ENCODE data around the gene SUSD4. TPM values are rescaled to one million over a fixed set of nuclear protein-coding genes. Genes with fewer than 3 reads are reported as not detected.

SUSD4 gene
- total and polyA plus RNA-seq, 3 donors from 2014 or later = 13.9 to 17.7 (median 13.9) TPM

DNA sequence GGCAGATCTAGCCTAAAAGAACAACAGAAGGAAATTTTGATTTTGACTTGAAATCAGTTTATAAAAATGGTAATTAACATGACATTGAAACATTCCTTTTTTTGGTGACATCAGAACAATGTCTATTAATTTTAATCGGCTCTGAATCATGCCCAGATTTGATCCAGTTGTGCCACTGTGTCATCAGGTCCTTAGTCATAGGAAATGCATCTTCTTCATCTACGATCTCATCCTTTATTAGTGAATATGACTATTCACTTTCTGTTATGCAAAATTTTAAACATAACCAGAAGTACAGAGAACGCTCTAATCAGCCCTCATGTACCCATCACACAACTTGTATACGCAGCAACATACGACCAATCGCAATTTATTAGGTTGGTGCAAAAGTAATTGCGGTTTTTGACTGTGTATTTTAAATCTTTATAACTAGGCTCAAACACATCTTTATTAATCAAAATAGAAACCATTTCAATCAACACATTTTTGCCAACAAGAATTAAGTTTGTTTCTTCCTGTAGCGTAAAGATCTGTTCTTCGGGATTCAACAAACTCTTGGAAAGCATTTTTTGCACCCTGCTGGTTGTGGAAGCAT, 180.6 kb downstream of the SUSD4 start:
- no peak for DNase-seq
- intact Hi-C loops (cut with DNase I; ENCODE audit: low total_unique reads) = no loop called here
- H3K27me3 ChIP-seq = no peaks in the 10 kb centered on the region
- H3K36me3 ChIP-seq (ENCODE audit: low read depth, missing control alignments) = no peaks in the 10 kb centered on the region
- WGBS, 2 donors = 84 to 86% methylated on average over 9 of the region's 9 CpGs
- TF ChIP-seq CTCF (IDR thresholded peaks at IDR 0.05) (no peak), POLR2A (IDR thresholded peaks at IDR 0.05) (no peak)
- H3K9me3 ChIP-seq = no peaks in the 10 kb centered on the region
- no peak overlapping the region for H3K27ac ChIP-seq
- H3K4me1 ChIP-seq = peaks cover 7% of the 10 kb centered on the region
- H3K4me3 ChIP-seq = no peak overlapping the region

DNA sequence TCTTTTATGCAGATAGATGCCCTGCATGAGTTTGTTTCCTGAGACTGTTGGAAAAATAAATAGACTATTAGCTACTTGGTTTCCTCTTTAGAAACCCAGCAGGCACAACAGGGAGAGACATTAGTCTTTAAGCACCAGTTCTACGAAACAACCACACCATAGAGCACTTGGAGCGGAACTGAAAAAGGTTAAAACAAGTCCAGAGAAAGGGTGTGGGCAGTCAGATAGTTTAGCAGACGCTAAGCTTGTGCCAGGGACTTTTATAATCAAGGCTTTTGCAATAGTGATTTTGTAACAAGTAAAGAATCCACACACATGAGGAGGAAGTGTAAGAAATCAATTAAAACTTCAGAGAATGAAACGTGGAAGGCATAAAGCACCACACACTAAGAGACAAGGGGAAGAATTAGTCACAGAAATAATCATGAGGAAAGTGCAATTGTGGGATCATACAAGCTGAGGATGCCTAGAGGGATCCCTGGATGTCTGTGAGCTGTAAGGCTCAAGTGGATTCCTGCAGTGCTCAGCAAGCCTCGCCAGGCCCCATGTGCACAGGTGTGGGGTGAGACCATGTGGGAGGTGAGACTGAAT, 183.2 kb downstream of the SUSD4 start:
- Histone ChIP-seq H3K36me3 (ENCODE audit: low read depth, missing control alignments) (no peaks in the 10 kb centered on the region), H3K4me3 (no peak overlapping the region), H3K27me3 (no peaks in the 10 kb centered on the region), H3K4me1 (peaks cover 7% of the 10 kb centered on the region), H3K27ac (no peak overlapping the region), H3K9me3 (no peaks in the 10 kb centered on the region)
- 37 to 46% methylated on average over 5 of the region's 5 CpGs for WGBS, 2 donors
- TF ChIP-seq CTCF (IDR thresholded peaks at IDR 0.05) = no peak
- TF ChIP-seq POLR2A (IDR thresholded peaks at IDR 0.05) = no peak
- intact Hi-C loops (cut with DNase I; ENCODE audit: low total_unique reads) = no loop called here
- peak; percentile 27 for DNase-seq

DNA sequence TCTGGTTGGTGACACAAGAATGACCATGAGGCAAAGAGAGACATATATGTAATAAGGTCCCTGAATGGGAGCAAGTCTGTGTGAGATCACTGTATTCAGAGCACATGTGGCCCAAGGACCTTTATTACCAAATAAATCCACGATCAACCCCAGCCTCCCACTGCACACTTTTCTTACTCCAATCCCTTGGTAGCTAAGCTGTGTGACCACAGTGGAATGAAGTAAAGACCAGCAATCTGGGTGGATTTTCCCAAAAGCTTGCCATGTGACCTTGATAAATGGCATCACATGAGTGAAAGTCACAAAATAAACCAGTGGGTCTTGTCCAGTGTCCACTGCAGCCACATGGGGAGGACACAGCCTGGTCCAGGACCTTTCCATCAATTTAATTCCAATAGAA, 184.2 kb downstream of the SUSD4 start:
- Histone ChIP-seq H3K36me3 (ENCODE audit: low read depth, missing control alignments) (no peaks in the 10 kb centered on the region), H3K27me3 (no peaks in the 10 kb centered on the region), H3K4me1 (peaks cover 7% of the 10 kb centered on the region), H3K27ac (no peak overlapping the region), H3K4me3 (no peak overlapping the region), H3K9me3 (no peaks in the 10 kb centered on the region)
- intact Hi-C loops (cut with DNase I; ENCODE audit: low total_unique reads) = no loop called here
- 45 to 50% methylated on average over 1 of the region's 1 CpG for WGBS, 2 donors
- DNase-seq = no peak
- no peak for TF ChIP-seq CTCF (IDR thresholded peaks at IDR 0.05)
- TF ChIP-seq POLR2A (IDR thresholded peaks at IDR 0.05) = no peak

DNA sequence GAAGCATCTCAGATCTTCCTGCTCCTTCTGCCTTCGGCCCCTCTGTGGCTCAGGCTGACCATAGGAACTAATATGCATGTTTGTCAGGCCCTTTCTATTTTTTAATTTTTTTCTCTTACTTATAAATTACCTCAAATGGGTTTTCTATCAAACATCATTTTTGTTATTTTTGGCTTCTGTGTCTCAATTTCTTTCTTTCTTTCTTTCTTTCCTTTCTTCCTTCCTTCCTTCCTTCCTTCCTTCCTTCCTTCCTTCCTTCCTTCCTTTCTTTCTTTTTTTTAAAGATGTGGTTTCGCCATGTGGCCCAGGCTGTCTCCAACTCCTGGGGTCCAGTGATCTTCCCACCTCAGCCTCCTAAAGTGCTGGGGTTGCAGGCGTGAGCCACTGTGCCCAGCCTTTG, 184.7 kb downstream of the SUSD4 start:
- H3K27me3 ChIP-seq = no peaks in the 10 kb centered on the region
- H3K4me1 ChIP-seq = peaks cover 7% of the 10 kb centered on the region
- no peak for TF ChIP-seq CTCF (IDR thresholded peaks at IDR 0.05)
- no peak for TF ChIP-seq POLR2A (IDR thresholded peaks at IDR 0.05)
- H3K27ac ChIP-seq = no peak overlapping the region
- H3K9me3 ChIP-seq = no peaks in the 10 kb centered on the region
- intact Hi-C loops (cut with DNase I; ENCODE audit: low total_unique reads) = no loop called here
- no peak for DNase-seq
- no peak overlapping the region for H3K4me3 ChIP-seq
- no peaks in the 10 kb centered on the region for H3K36me3 ChIP-seq (ENCODE audit: low read depth, missing control alignments)
- WGBS, 2 donors = 89 to 97% methylated on average over 3 of the region's 3 CpGs

GRCh38 chr1:223177681-223178080, 186.3 kb downstream of the SUSD4 start:
- Histone ChIP-seq H3K36me3 (ENCODE audit: low read depth, missing control alignments) (no peaks in the 10 kb centered on the region), H3K4me3 (no peak overlapping the region), H3K4me1 (peaks cover 7% of the 10 kb centered on the region), H3K27ac (no peak overlapping the region), H3K9me3 (no peaks in the 10 kb centered on the region), H3K27me3 (no peaks in the 10 kb centered on the region)
- WGBS, 2 donors = 53 to 63% methylated on average over 4 to 5 of the region's 5 CpGs
- intact Hi-C loops (cut with DNase I; ENCODE audit: low total_unique reads) = no loop called here
- TF ChIP-seq CTCF (IDR thresholded peaks at IDR 0.05) (no peak), POLR2A (IDR thresholded peaks at IDR 0.05) (no peak)
- DNase-seq = peak; percentile 19
